ENCODE measurements around the gene SPA17. TPM values are rescaled to one million over a fixed set of nuclear protein-coding genes. Genes with fewer than 3 reads are reported as not detected.

Gene SPA17
- total RNA-seq, 4 donors from 2014 or later = 0.38 to 2.0 (median 0.44) TPM; not detected in 1

- H3K27me3 ChIP-seq = no peaks in the 10 kb centered on the region
- H3K4me3 ChIP-seq = peak overlapping the region; percentile 70 to 84 (median 76)
- ATAC-seq (no peak), DNase-seq (no peak)
- in situ Hi-C loops (cut with MboI; ENCODE audit: low sequenced_read_pairs in 4 of 4) (loop anchor here in 3 of 4 donors (5.0 to 10.0 kb wide), 3 partner anchors 88 to 163 kb away; partner anchors contain the start of gene ESAM (in 1 of the 3)), intact Hi-C loops (cut with DNase I; ENCODE audit: low total_unique reads) (loop anchor here (5.0 to 10.0 kb wide), 4 partner anchors 52 to 920 kb away; partner anchors contain the start of genes CCDC15, STT3A and TBRG1)
- peaks cover 15 to 17% of the 10 kb centered on the region in 2 donors for H3K4me1 ChIP-seq
- no peaks in the 10 kb centered on the region for H3K36me3 ChIP-seq
- H3K27ac ChIP-seq = peak overlapping the region; percentile 77 to 83 (median 82)
- TF ChIP-seq POLR2A (IDR thresholded peaks at IDR 0.05) = no peak
- no peak for TF ChIP-seq CTCF (IDR thresholded peaks at IDR 0.05 in 4 of 5, conservative IDR thresholded peaks at IDR 0.05 in 1 of 5)
- H3K9me3 ChIP-seq = no peaks in the 10 kb centered on the region
Observed at GRCh38 chr11:124674571-124674970, 867 bp downstream of the SPA17 start.

DNA sequence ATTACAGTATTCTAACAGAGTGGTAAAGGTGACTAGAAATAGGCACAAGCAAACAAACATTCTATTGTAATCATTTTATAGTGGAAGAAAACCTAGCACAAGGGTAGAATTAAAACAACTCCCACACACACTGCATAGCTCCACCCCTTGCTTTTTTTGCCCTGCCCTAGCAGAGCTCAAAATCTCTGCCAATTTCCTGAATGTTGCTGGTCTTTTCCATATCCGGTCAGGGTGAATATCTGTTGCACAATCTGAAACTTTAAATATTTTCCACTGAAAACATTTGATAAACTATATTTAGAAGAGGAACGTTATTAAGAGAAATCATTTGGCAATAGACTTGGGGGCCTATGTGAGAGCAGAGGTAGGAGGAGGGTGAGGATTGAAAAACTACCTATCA is 2.7 kb downstream of the SPA17 start:
- intact Hi-C loops (cut with DNase I; ENCODE audit: low total_unique reads) = loop anchor here (10.0 kb wide), 1 partner anchor 918 kb away; the partner anchor contains the start of gene STT3A
- DNase-seq = no peak

GRCh38 chr11:124678416-124678815 is 4.7 kb downstream of the SPA17 start:
- intact Hi-C loops (cut with DNase I; ENCODE audit: low total_unique reads) (loop anchor here (10.0 kb wide), 1 partner anchor 916 kb away; the partner anchor contains the start of gene STT3A), in situ Hi-C loops (cut with MboI; ENCODE audit: low sequenced_read_pairs in 4 of 4) (loop anchor here in 1 of 4 donors (10.0 kb wide), 1 partner anchor 156 kb away; no protein-coding TSS in a partner anchor)
- ATAC-seq = no peak

More for the DNA sequence above, 2.7 kb downstream of the SPA17 start:
- H3K9me3 ChIP-seq = no peaks in the 10 kb centered on the region
- peak overlapping the region; percentile 24 to 66 (median 39) for H3K27ac ChIP-seq
- no peaks in the 10 kb centered on the region for H3K36me3 ChIP-seq
- H3K27me3 ChIP-seq = no peaks in the 10 kb centered on the region
- H3K4me3 ChIP-seq = no peak overlapping the region
- TF ChIP-seq CTCF (IDR thresholded peaks at IDR 0.05 in 4 of 5, conservative IDR thresholded peaks at IDR 0.05 in 1 of 5) = no peak
- no peak for TF ChIP-seq POLR2A (IDR thresholded peaks at IDR 0.05)
- ATAC-seq = peak in 1 of 2 donors; percentile 18
- in situ Hi-C loops (cut with MboI; ENCODE audit: low sequenced_read_pairs in 4 of 4) = loop anchor here in 1 of 4 donors (10.0 kb wide), 1 partner anchor 158 kb away; no protein-coding TSS in a partner anchor
- peaks cover 15 to 17% of the 10 kb centered on the region in 2 donors for H3K4me1 ChIP-seq

DNA sequence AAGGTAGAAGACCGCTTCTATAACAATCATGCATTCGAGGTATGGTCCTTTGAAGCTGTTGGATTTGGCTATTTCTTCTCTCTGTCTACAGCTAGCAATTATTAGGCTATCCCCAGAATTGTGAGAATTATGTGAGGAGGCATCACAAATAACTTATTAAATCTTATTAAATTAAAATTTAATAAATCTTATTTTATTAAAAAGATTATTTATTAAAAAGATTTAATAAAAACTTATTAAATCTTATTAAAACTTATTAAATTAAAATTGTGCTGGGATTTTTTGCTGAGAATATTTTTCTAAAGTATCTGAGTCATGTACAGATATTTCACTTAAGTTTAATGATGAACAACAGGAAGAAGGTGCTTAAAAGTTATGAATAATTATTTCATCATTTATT is 7.7 kb downstream of the SPA17 start:
- ATAC-seq = no peak
- Histone ChIP-seq H3K27ac (no peak overlapping the region), H3K4me1 (no peaks in the 10 kb centered on the region), H3K27me3 (peaks cover 0 to 3% (median 0%) of the 10 kb centered on the region in 3 donors), H3K4me3 (no peak overlapping the region), H3K9me3 (no peaks in the 10 kb centered on the region), H3K36me3 (no peaks in the 10 kb centered on the region)
- intact Hi-C loops (cut with DNase I; ENCODE audit: low total_unique reads) (no loop called here), in situ Hi-C loops (cut with MboI; ENCODE audit: low sequenced_read_pairs in 4 of 4) (no loop called here)
- no peak for DNase-seq
- no peak for TF ChIP-seq POLR2A (IDR thresholded peaks at IDR 0.05)
- TF ChIP-seq CTCF (IDR thresholded peaks at IDR 0.05 in 4 of 5, conservative IDR thresholded peaks at IDR 0.05 in 1 of 5) = no peak

More at GRCh38 chr11:124678416-124678815, 4.7 kb downstream of the SPA17 start:
- no peaks in the 10 kb centered on the region for H3K36me3 ChIP-seq
- no peak overlapping the region for H3K4me3 ChIP-seq
- TF ChIP-seq POLR2A (IDR thresholded peaks at IDR 0.05) = no peak
- TF ChIP-seq CTCF (IDR thresholded peaks at IDR 0.05 in 4 of 5, conservative IDR thresholded peaks at IDR 0.05 in 1 of 5) = no peak
- H3K4me1 ChIP-seq = peaks cover 8 to 11% of the 10 kb centered on the region in 2 donors
- H3K27me3 ChIP-seq = peaks cover 0 to 3% (median 0%) of the 10 kb centered on the region in 3 donors
- no peak for DNase-seq
- H3K27ac ChIP-seq = no peak overlapping the region
- no peaks in the 10 kb centered on the region for H3K9me3 ChIP-seq

All from gastrocnemius medialis (tissue), 4 donors.